Loucy (cell line): Measurements from ENCODE around the gene HK1.

ENCODE experiments used
- H2AFZ ChIP-seq: fragments of 200-600 bp; sonication (generic); 2 replicates; pipeline ENCODE4 v1.6.0; 2016; ENCODE audit warnings: antibody characterized with exemption, mild to moderate bottlenecking, low read length, moderate library complexity
- H3F3A ChIP-seq: fragments of 200-600 bp; 2 replicates; pipeline ENCODE4 v1.6.0; 2016; ENCODE audit warnings: antibody characterized with exemption, low read depth, mild to moderate bottlenecking
- H3K27me3 ChIP-seq: fragments of 200-600 bp; sonication (generic); 2 replicates; pipeline ENCODE4 v1.6.1; 2014; ENCODE audit warnings: low read length, mild to moderate bottlenecking; ENCODE audit not compliant: insufficient read depth, poor library complexity, severe bottlenecking
- H3K36me3 ChIP-seq: fragments of 200-600 bp; sonication (generic); 2 replicates; pipeline ENCODE4 v1.6.1; 2016; ENCODE audit warnings: low read length; ENCODE audit not compliant: insufficient read depth
- H3K4me1 ChIP-seq: fragments of 200-600 bp; sonication (generic); 2 replicates; pipeline ENCODE4 v1.5.1; 2014; ENCODE audit warnings: low read length, mild to moderate bottlenecking; ENCODE audit not compliant: insufficient read depth, poor library complexity, severe bottlenecking
- H3K4me2 ChIP-seq: fragments of 200-600 bp; sonication (generic); 2 replicates; pipeline ENCODE4 v1.6.0; 2014; ENCODE audit warnings: antibody characterized with exemption, low read length, low read depth, mild to moderate bottlenecking; ENCODE audit not compliant: poor library complexity, severe bottlenecking
- H3K4me3 ChIP-seq: fragments of 200-600 bp; sonication (generic); 2 replicates; pipeline ENCODE4 v1.5.1; 2014; ENCODE audit warnings: low read length, mild to moderate bottlenecking, mixed read lengths; ENCODE audit not compliant: poor library complexity, severe bottlenecking
- H3K79me2 ChIP-seq: fragments of 200-600 bp; sonication (generic); 2 replicates; pipeline ENCODE4 v1.6.1; 2014; ENCODE audit warnings: low read length; ENCODE audit not compliant: insufficient read depth
- H3K9ac ChIP-seq: fragments of 200-600 bp; sonication (generic); 2 replicates; pipeline ENCODE4 v1.6.0; 2014; ENCODE audit warnings: mild to moderate bottlenecking, low read depth, low read length, moderate library complexity; ENCODE audit not compliant: poor library complexity, severe bottlenecking
- H3K9me2 ChIP-seq: fragments of 200-600 bp; sonication (generic); replicated peaks from 2 replicates; pipeline ENCODE4 v1.6.1; 2016; ENCODE audit warnings: low read depth, low read length, mixed read lengths
- H3K9me3 ChIP-seq: fragments of 200-600 bp; sonication (generic); 2 replicates; pipeline ENCODE4 v1.6.1; 2014; ENCODE audit warnings: mild to moderate bottlenecking, antibody characterized with exemption, low read length, low read depth; ENCODE audit not compliant: insufficient read depth
- H4K20me1 ChIP-seq: fragments of 200-600 bp; sonication (generic); 2 replicates; pipeline ENCODE4 v1.6.0; 2014; ENCODE audit warnings: antibody characterized with exemption, low read length, mild to moderate bottlenecking; ENCODE audit not compliant: insufficient read depth, poor library complexity, severe bottlenecking
- CTCF ChIP-seq: fragments of 200-600 bp; sonication (generic); conservative IDR thresholded peaks from 2 replicates; pipeline ENCODE4 v1.5.1; 2014; ENCODE audit warnings: mild to moderate bottlenecking, antibody characterized with exemption, low read length
- EZH2phosphoT487 ChIP-seq: fragments of 200-600 bp; IDR thresholded peaks from 2 replicates; pipeline ENCODE4 v1.6.1; 2018; ENCODE audit warnings: antibody characterized with exemption, mild to moderate bottlenecking, moderate library complexity, borderline replicate concordance

HK1 gene

GRCh38 chr10:69384320-69384719 lies 106.0 kb downstream of the HK1 start:
- Histone ChIP-seq H3K9me3 (no peaks in the 10 kb centered on the region), H4K20me1 (no peaks in the 10 kb centered on the region), H3F3A (no peaks in the 10 kb centered on the region), H3K9me2 (no peaks in the 10 kb centered on the region), H3K4me1 (peaks cover under 1% of the 10 kb centered on the region), H3K27me3 (no peaks in the 10 kb centered on the region), H3K36me3 (peaks cover 95% of the 10 kb centered on the region), H2AFZ (no peak overlapping the region), H3K4me2 (no peak overlapping the region), H3K79me2 (no peaks in the 10 kb centered on the region), H3K9ac (no peak overlapping the region), H3K4me3 (no peak overlapping the region)
- TF ChIP-seq CTCF (no peak), EZH2phosphoT487 (no peak)

GRCh38 chr10:69385454-69386350 lies 107.4 kb downstream of the HK1 start:
- Histone ChIP-seq H3K36me3 (peaks cover 92% of the 10 kb centered on the region), H3K27me3 (no peaks in the 10 kb centered on the region), H3K9ac (no peak overlapping the region), H3K9me2 (no peaks in the 10 kb centered on the region), H3K4me1 (peaks cover 13% of the 10 kb centered on the region), H3K4me3 (no peak overlapping the region), H3F3A (no peaks in the 10 kb centered on the region), H3K9me3 (no peaks in the 10 kb centered on the region), H2AFZ (no peak overlapping the region), H3K4me2 (no peak overlapping the region), H4K20me1 (no peaks in the 10 kb centered on the region), H3K79me2 (no peaks in the 10 kb centered on the region)
- TF ChIP-seq EZH2phosphoT487: no peak
- no peak for TF ChIP-seq CTCF

GRCh38 chr10:69387500-69387899 lies 109.2 kb downstream of the HK1 start:
- TF ChIP-seq CTCF (no peak), EZH2phosphoT487 (no peak)
- H3K36me3 ChIP-seq: peaks cover 89% of the 10 kb centered on the region
- no peaks in the 10 kb centered on the region for H4K20me1 ChIP-seq
- no peak overlapping the region for H3K4me2 ChIP-seq
- H3K4me1 ChIP-seq: peaks cover 13% of the 10 kb centered on the region
- H3K27me3 ChIP-seq: no peaks in the 10 kb centered on the region
- H2AFZ ChIP-seq: no peak overlapping the region
- H3K79me2 ChIP-seq: no peaks in the 10 kb centered on the region
- no peak overlapping the region for H3K4me3 ChIP-seq
- H3K9ac ChIP-seq: no peak overlapping the region
- no peaks in the 10 kb centered on the region for H3K9me2 ChIP-seq
- no peaks in the 10 kb centered on the region for H3K9me3 ChIP-seq
- H3F3A ChIP-seq: no peaks in the 10 kb centered on the region
